ENCODE data around the gene DNAJB11.

DNA sequence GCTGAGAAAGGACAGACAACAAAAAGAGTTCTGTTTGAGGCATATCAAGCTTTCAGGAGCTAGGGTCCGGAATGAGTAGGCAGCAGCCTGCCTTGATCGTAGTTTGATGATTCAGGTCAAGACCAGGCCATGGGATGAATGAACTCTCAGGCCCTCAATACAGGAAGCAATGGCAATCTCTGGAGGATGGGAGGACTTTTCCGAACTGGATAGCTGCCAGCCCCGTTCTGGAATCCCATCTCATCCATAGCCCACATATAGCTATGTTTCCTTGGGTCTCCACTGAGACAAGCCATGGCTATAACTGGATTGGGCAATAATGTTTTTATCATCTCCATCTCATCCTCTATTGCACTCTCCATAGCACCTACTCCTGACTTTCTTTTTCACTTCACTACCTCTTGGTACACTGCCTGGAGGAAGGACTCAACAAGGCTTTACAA, 55.1 kb downstream of the DNAJB11 start:
- TF ChIP-seq, protein P1, sequence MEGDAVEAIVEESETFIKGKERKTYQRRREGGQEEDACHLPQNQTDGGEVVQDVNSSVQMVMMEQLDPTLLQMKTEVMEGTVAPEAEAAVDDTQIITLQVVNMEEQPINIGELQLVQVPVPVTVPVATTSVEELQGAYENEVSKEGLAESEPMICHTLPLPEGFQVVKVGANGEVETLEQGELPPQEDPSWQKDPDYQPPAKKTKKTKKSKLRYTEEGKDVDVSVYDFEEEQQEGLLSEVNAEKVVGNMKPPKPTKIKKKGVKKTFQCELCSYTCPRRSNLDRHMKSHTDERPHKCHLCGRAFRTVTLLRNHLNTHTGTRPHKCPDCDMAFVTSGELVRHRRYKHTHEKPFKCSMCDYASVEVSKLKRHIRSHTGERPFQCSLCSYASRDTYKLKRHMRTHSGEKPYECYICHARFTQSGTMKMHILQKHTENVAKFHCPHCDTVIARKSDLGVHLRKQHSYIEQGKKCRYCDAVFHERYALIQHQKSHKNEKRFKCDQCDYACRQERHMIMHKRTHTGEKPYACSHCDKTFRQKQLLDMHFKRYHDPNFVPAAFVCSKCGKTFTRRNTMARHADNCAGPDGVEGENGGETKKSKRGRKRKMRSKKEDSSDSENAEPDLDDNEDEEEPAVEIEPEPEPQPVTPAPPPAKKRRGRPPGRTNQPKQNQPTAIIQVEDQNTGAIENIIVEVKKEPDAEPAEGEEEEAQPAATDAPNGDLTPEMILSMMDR (IDR thresholded peaks at IDR 0.05), result no peak
- TF ChIP-seq EP300 (IDR thresholded peaks at IDR 0.05) (no peak), POLR2AphosphoS5 (IDR thresholded peaks at IDR 0.05) (no peak), POLR2A (IDR thresholded peaks at IDR 0.05) (no peak)
